Caki2 (cell line): ENCODE data around the gene VPS41. TPM values are rescaled to one million over a fixed set of nuclear protein-coding genes. Genes with fewer than 3 reads are reported as not detected.
A peak's percentile ranks its signal among the peaks of the same experiment; 100 is the strongest.

Source experiments
- DNase-seq: peaks from one replicate; pipeline ENCODE4 v3.0.0-alpha.2; 2015; ENCODE audit warnings: low read depth
- in situ Hi-C: cut with HindIII; loops from 2 replicates; pipeline ENCODE4 v1.10.0; 2016; ENCODE audit warnings: low sequenced_read_pairs, low pct_unique_long_range_greater_than_20kb, mixed read lengths
- total RNA-seq: library from RNA; depleted of rRNA; stranded (reverse); fragments of >200 nt; shearing (Covaris generic); gene quantifications from 2 replicates; pipeline ENCODE4 v1.2.3, GENCODE V29; 2014; ENCODE audit warnings: low replicate concordance

VPS41 gene
- total RNA-seq, 1 experiment from 2014 or later, result 30.3 TPM

- in situ Hi-C loops, result no loop called here
- DNase-seq, result no peak
Measured at GRCh38 chr7:38916396-38916795, 7.4 kb upstream of the VPS41 start.

DNA sequence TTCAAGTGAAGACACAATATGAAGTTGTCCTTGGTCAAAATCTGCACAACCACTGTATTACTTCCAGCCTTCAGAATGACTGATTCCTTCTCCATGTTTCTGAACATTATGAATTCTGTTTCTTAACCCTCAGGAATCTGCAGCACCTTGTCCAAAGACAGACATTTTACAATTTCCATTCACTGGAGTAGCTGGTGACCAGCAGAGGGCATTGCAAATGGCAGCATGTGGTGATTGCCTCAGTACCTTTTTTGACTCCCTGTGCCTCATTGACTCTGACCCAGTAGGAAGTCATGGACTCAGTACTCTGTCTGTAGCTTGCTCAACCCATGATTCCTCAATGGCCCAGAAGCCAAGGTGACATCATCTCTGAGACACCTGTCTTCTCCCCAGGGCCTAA lies 879 bp upstream of the VPS41 start:
- in situ Hi-C loops, result no loop called here

GRCh38 chr7:38907766-38908165 lies 1.2 kb downstream of the VPS41 start:
- in situ Hi-C loops, result no loop called here
- DNase-seq, result no peak

More for the DNA sequence above, 879 bp upstream of the VPS41 start:
- no peak for DNase-seq

DNA sequence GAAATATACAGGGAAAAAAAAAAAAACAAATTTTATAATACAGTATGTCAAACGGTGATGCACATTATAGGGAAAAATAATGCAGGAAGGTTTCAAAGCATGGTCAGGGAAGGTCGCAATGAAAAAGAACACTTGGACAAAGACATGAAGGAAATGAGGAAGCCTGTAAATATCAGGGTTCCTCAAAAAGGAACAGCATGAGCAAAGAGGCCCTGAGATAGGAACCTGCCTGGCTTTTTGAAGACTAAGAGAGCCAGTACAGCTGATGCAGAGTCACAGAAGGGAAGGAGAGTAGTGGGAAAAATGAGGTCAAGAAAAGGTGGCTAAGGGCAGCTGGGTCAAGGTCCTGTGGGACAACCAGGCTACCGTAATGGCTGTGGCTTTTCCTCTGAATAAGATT lies 1.9 kb downstream of the VPS41 start:
- in situ Hi-C loops, result no loop called here
- DNase-seq, result no peak

DNA sequence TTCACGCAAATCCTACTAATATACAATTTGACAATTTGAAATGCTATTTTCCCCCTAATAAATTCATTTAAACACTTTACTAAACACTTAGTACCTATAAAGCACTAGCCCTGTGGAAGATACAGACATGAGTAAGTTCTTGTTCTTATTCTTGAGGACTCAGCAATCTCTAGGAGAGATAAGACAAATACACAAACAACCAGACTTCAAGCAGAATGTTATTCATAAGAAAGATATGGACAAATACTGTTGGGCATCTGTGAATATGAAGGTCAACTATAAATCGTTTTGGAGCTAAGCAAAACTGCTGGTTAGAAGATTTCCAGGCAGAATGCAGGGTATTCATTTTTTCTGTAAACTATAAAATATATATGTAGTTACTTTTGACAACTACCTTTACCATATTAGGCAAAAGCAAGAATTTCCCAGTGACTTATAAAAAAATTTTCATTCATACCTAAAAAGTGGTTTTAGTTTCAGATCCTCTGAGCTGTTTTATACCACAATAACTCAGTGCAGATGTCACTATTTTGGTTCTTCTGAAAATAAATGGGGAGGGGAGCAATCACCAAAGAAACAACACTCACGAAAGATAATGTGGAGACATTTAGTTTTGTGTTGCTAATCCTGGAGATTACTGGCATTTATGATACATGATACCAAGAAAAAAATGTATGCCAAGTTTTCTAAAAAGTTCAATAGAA lies 3.8 kb downstream of the VPS41 start:
- DNase-seq, result no peak
- in situ Hi-C loops, result no loop called here

DNA sequence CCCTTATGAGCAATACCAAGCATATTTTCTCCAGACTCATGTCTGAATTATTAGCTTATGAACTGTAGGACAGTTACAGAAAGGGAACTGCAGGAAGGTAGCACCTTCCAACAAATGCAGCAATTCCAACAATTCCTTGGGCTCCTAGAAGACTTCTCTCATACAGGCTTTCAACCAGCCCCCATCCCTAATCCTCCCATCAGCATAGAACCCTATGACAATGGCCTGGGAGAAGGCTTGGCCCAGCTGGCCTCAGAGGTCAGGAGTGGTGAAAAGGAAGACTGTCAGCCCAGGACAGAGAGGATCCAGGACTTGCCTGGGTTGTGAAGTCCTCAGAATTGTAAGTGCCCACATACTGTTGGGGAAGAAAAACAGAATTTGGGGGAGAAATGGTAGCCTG lies 5.9 kb downstream of the VPS41 start:
- DNase-seq, result no peak
- in situ Hi-C loops, result no loop called here

GRCh38 chr7:38902449-38902848 lies 6.5 kb downstream of the VPS41 start:
- in situ Hi-C loops, result no loop called here

DNA sequence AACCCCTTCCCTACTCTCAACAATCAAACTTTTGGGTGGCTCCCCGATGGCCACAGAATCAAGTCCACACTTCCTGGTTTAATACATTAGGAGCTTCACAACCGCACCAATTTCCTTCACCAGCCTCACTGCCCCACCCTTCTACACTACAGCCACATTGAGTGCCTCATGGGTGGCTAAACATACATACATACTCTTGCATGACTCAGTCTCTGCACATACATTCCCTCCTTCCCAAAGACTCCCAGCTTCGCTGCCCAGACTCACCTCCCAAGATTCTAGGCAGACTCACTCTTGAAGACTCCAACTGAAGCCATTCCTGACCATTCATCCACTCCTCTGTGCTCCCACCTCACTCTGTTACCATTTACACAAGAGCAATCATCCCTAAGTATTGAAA lies 15.9 kb downstream of the VPS41 start:
- peak; percentile 13 for DNase-seq
- in situ Hi-C loops, result no loop called here

More at GRCh38 chr7:38902449-38902848, 6.5 kb downstream of the VPS41 start:
- DNase-seq, result no peak

DNA sequence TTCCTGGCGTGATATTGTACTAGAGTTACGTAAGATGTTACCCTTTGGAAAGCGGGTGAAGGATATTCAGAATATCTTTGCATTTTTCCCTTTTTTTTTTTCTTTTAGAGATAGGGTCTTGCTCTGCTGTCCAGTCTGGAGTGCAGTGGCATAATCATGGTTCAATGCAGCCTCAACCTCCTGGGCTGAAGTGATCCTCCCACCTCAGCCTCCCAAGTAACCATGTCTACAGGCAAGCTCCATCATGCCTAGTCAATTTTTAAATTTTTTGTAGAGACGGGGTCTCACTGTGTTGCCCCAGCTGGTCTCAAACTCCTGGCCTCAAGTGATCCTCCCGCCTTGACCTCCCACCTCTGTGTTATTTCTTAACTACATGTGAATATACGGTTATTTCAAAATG lies 18.4 kb downstream of the VPS41 start:
- in situ Hi-C loops, result no loop called here
- no peak for DNase-seq

DNA sequence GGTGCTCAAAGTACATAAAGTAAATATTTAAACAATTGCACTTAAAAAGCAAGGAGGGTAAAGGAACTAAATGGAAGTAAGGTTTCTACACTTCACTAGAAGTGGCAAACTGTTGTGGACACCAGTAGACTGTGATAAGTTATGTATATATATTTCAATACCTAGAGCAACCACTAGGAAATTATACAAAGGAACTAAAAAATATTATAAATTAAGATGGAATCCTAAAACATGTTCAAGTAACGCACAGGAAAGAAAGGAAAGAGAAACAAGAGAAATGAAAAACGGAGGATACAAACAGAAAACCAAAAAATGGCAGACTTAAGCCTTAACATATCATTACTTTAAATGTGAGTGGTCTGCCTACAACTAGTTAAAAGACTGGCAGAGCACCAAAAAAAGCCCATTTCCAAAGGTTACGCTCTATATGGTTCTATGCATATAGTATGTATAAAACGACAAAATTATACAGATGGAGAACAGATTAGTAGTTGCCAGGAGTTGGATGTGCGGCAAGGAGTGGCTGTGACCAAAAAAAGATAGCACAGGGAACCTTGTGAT lies 19.0 kb downstream of the VPS41 start:
- DNase-seq, result no peak

GRCh38 chr7:38889079-38889478 lies 19.9 kb downstream of the VPS41 start:
- in situ Hi-C loops, result no loop called here
- no peak for DNase-seq

More for the DNA sequence above, 19.0 kb downstream of the VPS41 start:
- in situ Hi-C loops, result no loop called here

DNA sequence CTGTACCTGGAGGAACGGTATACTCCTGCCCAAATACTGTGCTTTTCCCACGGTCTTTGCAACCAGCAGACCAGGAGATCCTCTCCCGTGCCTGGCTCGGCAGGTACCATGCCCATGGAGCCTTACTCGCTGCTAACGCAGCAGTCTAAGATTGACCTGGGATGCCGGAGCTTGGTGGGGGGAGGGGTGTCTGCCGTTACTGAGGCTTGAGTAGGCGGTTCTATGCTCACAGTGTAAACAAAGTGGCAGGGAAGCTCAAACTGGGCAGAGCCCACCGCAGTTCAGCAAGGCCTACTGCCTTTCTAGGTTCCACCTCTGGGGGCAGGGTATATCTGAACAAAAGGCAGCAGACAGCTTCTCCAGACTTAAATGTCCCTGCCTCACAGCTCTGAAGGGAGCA lies 22.7 kb downstream of the VPS41 start:
- in situ Hi-C loops, result no loop called here
- no peak for DNase-seq

DNA sequence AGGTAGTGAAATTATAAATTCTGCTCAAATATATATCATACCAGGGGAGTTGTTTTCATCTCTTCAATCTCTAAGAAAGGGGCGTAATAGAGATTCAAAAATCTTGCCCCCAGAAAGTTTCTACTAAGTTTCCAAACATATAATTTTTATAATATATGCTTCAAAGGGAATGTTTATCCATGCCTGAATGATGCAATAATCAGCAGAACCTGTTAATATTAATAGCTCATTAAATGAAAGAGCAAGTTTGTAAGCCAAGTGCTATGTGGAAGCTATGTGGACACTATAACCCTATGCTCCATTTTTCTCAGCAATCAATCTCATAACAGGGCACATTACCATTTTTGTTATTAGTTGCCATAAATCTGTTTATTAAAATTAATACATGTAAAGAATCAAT lies 25.3 kb downstream of the VPS41 start:
- DNase-seq, result no peak
- in situ Hi-C loops, result no loop called here

DNA sequence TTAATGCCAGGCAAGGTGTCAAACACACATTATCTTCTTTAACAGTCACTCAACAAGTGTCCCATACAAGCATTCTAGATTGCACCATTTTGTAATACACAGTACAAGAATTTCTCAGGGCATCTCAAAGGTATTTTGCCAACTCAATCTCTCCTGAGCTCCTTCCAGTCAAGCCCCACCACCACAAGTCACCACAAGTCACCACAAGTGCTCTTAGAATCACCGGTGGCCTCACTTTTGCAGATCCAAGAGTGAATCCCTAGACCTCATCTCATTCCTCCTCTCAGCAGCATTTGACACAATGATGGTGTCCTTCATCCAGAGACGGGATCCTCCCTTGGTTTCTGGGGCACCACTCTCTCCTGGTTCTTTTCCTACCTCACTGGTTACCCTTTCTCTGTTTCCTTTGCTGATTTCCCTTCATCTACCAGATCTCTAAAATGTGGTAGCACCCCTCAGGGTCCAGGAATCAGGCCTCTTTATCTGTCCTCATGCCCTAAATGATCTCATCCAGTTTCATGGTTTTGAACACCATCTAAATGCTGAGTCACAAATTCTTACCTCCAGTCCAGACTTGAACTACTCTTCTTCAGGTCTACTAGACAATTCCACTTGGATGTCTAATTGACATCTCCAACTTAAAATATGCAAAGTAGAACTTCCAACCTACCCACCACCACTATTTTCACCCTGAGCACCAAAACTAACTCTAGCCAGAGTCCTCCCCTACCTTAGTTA lies 26.9 kb downstream of the VPS41 start:
- no peak for DNase-seq
- in situ Hi-C loops, result no loop called here

GRCh38 chr7:38881015-38881414 lies 28.0 kb downstream of the VPS41 start:
- DNase-seq, result no peak
- in situ Hi-C loops, result no loop called here

DNA sequence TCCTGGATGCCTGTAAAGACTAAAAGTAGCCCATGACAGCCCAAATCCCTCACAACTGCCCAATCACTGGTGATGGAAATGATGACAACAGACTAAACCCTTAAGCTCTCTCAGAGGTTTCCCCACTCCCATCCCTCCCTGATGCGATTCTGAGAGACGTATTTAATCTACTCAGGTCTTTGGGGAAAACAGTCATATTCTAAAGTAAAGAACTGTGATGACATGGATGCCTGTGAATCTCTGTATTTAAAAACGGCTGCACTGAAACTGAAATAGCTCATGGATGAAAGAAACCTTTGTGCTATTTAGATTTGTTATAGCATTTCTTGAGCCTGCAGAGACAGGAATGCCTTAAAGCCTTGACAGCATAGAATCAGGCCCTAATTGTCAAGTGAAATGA lies 28.5 kb downstream of the VPS41 start:
- in situ Hi-C loops, result no loop called here
- DNase-seq, result no peak

DNA sequence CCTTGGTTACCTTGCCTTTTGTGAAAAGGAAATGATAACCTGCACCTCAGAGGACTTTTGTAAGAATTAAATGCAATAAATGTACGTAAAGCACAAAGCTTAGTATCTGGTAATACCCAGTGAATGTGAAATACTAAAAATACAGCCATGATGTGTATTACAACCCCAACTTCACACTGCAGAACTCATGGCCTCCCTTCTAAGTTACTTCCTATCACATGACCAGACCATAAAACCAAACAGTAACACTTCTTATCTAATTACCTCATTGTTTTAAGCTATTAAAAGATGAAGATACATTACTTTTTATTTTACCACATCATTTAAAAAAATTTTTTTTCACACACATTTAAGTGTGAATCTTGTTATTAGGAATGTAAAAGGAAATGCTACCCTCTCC lies 29.0 kb downstream of the VPS41 start:
- in situ Hi-C loops, result no loop called here
- no peak for DNase-seq

DNA sequence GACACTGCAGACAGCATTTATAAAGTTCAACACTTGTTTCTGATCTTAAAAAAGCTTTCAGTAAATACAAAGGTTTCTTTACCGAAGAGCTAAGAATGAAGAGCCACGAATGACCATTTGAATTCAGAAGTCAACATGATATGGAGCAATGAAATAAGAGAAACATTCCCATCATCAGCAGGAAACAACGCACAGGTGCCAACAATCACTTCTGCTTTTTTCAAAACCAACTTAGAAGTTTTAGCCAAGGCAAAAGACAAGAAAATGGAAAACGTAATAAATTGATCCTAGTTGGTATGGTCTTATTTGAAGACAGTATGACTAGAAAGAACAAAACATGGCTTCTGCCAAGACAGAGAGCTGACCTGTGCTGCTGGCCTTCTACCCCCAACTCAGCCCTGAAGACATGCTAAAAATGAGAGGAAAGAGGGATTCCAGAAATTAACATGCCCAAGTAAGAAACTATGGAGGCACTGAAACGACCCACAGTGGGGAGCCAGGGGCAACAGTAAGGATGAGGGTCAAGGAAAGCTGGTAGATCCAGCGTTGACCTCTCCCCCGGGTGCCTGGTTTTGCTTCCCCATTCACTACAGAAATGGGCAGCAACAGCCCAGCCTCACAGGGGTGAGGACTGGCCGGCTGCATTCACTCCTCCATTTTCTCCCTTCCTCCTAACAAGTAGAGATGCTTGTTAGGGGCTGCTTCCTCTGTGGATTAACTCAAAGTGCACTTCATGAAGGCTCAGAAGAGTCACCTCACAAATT lies 30.1 kb downstream of the VPS41 start:
- DNase-seq, result no peak
- in situ Hi-C loops, result no loop called here

DNA sequence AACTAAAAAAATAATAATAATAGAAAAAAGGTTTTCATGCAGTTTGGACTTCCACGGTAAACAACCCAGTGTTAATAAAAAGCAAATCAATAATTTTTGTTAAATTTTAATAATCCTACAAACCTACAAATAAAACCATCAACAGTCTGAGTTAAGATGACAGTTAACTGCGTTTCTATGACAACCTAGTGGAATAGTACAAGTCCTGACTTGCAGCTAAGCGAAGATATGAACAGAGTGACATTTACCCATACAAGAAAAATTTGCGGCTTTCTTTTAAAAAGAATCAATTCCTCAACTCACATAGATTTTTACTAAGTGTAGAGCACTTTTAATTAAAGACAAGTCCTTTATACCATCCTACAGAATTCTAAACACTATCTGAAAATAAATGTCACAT lies 35.6 kb downstream of the VPS41 start:
- in situ Hi-C loops, result no loop called here
- DNase-seq, result no peak
